ENCODE data around the gene DOCK9.

DOCK9 gene

DNA sequence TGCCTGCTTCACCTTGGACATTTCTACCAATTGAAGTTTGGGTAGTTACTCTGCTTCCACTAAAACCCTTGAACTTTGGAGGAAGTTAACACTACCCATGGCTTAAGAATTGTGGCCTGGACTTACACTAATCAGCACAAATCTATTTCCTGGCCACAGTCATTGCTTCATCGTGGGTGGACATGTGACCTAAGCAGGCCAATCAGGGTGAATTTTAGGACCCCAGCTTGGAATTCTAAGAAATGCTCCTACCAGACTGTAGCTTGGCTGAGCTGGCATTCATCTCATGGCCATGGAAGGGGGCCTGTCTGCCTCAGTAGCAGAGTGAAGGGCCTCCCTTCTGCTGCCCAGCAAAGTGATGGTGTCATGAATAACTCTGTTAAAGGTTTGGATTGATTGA is 167.1 kb downstream of the DOCK9 start:
- H3K79me2 ChIP-seq (ENCODE audit: low read length), result no peaks in the 10 kb centered on the region
- TF ChIP-seq EZH2phosphoT487 (IDR thresholded peaks at IDR 0.05; ENCODE audit: low read length) (no peak), EZH2 (optimal IDR thresholded peaks at IDR 0.05; ENCODE audit: low read depth, low read length) (no peak), CTCF (IDR thresholded peaks at IDR 0.05; ENCODE audit: low read length) (no peak)
- no peaks in the 10 kb centered on the region for H3K4me1 ChIP-seq (ENCODE audit: low read length)
- no peak overlapping the region for H3K27ac ChIP-seq (ENCODE audit: low read length)
- H3K27me3 ChIP-seq (replicated peaks; ENCODE audit: insufficient read depth, low read length), result no peaks in the 10 kb centered on the region
- no peak overlapping the region for H3K4me3 ChIP-seq (ENCODE audit: low read length)
- H4K20me1 ChIP-seq (ENCODE audit: insufficient read depth, low read length), result no peaks in the 10 kb centered on the region
- H3K36me3 ChIP-seq (replicated peaks; ENCODE audit: insufficient read depth, low read length), result no peaks in the 10 kb centered on the region
- H2AFZ ChIP-seq (ENCODE audit: low read length), result no peak overlapping the region
- H3K9ac ChIP-seq (ENCODE audit: low read length), result no peak overlapping the region
- no peak for DNase-seq
- no peaks in the 10 kb centered on the region for H3F3A ChIP-seq (ENCODE audit: insufficient read depth, low read length)
- no peak overlapping the region for H3K4me2 ChIP-seq (ENCODE audit: low read depth, low read length)
- no peaks in the 10 kb centered on the region for H3K9me3 ChIP-seq (replicated peaks; ENCODE audit: insufficient read depth, low read length)
- H3K9me2 ChIP-seq (replicated peaks; ENCODE audit: insufficient read depth, low read length), result no peaks in the 10 kb centered on the region

DNA sequence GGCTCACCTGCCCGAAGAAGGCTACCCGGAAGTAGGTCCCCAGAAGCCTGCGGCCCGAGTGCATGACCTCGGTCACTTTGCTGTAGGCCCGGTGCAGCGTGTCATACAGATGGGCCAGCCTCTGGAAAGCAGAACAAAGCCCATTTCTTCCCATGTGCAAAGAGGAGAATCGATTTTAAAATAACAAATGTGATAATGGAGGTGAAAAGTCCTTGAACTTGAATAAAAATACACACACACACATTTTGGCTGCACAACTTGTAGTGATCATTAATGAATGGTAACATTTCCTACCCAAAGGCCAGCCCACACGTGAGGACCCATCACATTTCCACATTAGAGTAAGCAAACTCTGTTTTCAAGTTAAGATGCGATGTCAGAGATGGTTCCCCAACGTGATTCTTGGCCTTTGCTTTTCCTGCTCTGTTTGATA is 168.5 kb downstream of the DOCK9 start:
- no peak overlapping the region for H3K9ac ChIP-seq (ENCODE audit: low read length)
- TF ChIP-seq CTCF (IDR thresholded peaks at IDR 0.05; ENCODE audit: low read length), result no peak
- no peak for TF ChIP-seq EZH2 (optimal IDR thresholded peaks at IDR 0.05; ENCODE audit: low read depth, low read length)

DNA sequence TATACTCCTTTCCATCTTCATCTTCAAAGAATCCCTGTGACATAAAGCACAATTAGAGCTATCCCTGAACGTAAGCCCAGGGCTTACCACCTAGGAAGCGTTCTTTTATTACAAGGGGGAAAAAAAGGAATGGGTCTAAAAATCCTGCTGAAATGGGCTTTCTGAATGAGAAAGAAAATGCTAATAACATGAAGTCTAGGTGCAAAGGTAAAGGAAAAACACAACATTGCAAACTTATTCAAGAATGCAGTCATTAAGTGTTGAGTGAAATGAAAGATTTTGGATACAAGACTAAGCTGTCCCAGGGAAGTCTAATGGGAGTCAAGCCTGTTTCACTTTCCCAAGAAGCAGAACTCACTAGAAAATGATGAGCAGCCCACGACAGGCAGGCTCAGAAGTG is 170.1 kb downstream of the DOCK9 start:
- Histone ChIP-seq H3K9ac (ENCODE audit: low read length) (no peak overlapping the region), H3K79me2 (ENCODE audit: low read length) (no peaks in the 10 kb centered on the region), H3K27me3 (replicated peaks; ENCODE audit: insufficient read depth, low read length) (no peaks in the 10 kb centered on the region), H3K4me3 (ENCODE audit: low read length) (no peak overlapping the region), H4K20me1 (ENCODE audit: insufficient read depth, low read length) (no peaks in the 10 kb centered on the region), H3K9me3 (replicated peaks; ENCODE audit: insufficient read depth, low read length) (no peaks in the 10 kb centered on the region), H3K27ac (ENCODE audit: low read length) (no peak overlapping the region), H3K36me3 (replicated peaks; ENCODE audit: insufficient read depth, low read length) (no peaks in the 10 kb centered on the region), H3K9me2 (replicated peaks; ENCODE audit: insufficient read depth, low read length) (no peaks in the 10 kb centered on the region), H3K4me1 (ENCODE audit: low read length) (no peaks in the 10 kb centered on the region), H2AFZ (ENCODE audit: low read length) (no peak overlapping the region), H3F3A (ENCODE audit: insufficient read depth, low read length) (no peaks in the 10 kb centered on the region), H3K4me2 (ENCODE audit: low read depth, low read length) (no peak overlapping the region)
- no peak for TF ChIP-seq EZH2 (optimal IDR thresholded peaks at IDR 0.05; ENCODE audit: low read depth, low read length)
- no peak for TF ChIP-seq CTCF (IDR thresholded peaks at IDR 0.05; ENCODE audit: low read length)
- TF ChIP-seq EZH2phosphoT487 (IDR thresholded peaks at IDR 0.05; ENCODE audit: low read length), result no peak
- no peak for DNase-seq

More for the DNA sequence above, 168.5 kb downstream of the DOCK9 start:
- Histone ChIP-seq H3K36me3 (replicated peaks; ENCODE audit: insufficient read depth, low read length) (no peaks in the 10 kb centered on the region), H3F3A (ENCODE audit: insufficient read depth, low read length) (no peaks in the 10 kb centered on the region), H3K4me3 (ENCODE audit: low read length) (no peak overlapping the region), H3K4me1 (ENCODE audit: low read length) (no peaks in the 10 kb centered on the region), H2AFZ (ENCODE audit: low read length) (no peak overlapping the region), H3K27me3 (replicated peaks; ENCODE audit: insufficient read depth, low read length) (no peaks in the 10 kb centered on the region), H3K79me2 (ENCODE audit: low read length) (no peaks in the 10 kb centered on the region), H4K20me1 (ENCODE audit: insufficient read depth, low read length) (no peaks in the 10 kb centered on the region), H3K27ac (ENCODE audit: low read length) (no peak overlapping the region), H3K9me3 (replicated peaks; ENCODE audit: insufficient read depth, low read length) (no peaks in the 10 kb centered on the region), H3K9me2 (replicated peaks; ENCODE audit: insufficient read depth, low read length) (no peaks in the 10 kb centered on the region), H3K4me2 (ENCODE audit: low read depth, low read length) (no peak overlapping the region)
- no peak for DNase-seq
